LNCAP (cell line): Measurements from ENCODE around the gene CKS2.

Source experiments
- TF ChIP-seq, protein P1 (sequence below): fragments of 450-650 bp; IDR thresholded peaks from 2 replicates; pipeline ENCODE4 v1.5.1; 2017; ENCODE audit warnings: mild to moderate bottlenecking

CKS2 gene

DNA sequence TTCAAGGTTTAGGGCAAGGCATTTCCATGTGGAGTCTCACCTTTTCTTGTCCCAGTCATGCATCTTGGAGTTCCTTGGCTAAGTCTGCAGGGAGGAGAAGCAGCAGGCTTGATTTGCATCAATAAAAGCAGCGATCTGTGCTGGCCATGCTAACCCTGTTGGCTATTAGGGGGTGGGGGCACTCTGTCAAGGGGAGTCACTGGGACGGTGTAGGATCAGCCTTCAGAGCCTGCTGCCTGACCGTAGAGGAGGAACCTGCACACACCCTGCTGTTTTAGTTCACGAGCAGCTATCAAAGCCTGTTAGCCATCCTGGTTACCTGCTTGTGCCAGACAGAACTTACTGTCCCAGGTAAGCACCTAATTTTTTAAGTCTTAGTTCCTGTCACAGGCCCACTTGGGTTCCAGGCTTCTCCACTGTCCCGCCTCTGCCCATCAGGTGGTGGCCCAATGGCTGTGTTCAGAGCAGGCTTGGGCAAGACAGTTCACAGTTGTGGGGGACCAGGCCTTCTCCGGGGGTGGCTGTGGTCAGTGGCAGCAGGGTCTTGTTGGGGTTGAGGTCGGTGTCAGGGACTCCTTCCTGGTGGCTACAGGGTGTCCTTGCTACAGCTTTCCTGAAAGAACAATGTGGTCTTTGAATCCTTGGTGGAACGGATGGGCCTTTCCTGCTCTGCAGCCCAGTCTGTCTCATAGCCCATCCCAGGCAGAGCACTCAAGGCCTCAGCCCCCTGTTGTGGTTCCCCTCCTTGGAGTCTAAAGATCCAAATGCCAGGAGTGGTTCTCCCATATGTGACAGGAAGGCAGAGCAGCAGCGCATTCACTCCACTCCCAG lies 51.0 kb downstream of the CKS2 start:
- TF ChIP-seq, protein P1, sequence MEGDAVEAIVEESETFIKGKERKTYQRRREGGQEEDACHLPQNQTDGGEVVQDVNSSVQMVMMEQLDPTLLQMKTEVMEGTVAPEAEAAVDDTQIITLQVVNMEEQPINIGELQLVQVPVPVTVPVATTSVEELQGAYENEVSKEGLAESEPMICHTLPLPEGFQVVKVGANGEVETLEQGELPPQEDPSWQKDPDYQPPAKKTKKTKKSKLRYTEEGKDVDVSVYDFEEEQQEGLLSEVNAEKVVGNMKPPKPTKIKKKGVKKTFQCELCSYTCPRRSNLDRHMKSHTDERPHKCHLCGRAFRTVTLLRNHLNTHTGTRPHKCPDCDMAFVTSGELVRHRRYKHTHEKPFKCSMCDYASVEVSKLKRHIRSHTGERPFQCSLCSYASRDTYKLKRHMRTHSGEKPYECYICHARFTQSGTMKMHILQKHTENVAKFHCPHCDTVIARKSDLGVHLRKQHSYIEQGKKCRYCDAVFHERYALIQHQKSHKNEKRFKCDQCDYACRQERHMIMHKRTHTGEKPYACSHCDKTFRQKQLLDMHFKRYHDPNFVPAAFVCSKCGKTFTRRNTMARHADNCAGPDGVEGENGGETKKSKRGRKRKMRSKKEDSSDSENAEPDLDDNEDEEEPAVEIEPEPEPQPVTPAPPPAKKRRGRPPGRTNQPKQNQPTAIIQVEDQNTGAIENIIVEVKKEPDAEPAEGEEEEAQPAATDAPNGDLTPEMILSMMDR: no peak

DNA sequence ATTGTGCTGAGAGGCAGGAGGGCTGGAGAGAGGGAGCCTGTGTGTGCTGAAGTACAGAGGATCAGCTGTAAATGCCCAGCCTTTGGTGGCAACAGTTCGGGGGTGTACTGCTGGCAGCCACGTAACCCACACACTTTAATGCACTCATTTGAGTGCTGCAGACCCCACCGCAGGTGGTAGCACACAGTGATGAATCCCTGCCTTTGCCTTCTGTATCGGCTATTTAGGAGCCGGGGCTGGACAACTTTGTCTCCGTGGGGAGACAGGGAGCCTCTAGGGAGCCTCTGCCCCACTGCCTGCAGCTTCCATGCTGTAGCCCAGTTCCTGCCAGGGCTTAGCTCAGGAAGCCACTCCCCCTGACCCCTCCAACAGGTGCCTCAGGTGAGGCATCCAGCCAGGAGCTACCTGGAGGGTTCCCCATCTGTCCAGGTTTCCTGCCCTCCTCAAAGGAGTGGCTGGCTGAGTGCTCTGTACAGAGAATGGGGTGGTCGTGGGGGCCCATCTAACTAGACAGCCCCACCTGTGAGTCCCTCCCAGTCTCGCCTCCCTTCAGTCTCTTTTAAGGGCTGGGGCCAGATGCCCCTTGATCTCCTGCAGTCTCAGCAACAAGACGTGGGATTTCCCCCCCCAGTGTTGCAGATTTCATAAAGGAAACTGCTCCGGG lies 51.8 kb downstream of the CKS2 start:
- TF ChIP-seq, protein P1: no peak

DNA sequence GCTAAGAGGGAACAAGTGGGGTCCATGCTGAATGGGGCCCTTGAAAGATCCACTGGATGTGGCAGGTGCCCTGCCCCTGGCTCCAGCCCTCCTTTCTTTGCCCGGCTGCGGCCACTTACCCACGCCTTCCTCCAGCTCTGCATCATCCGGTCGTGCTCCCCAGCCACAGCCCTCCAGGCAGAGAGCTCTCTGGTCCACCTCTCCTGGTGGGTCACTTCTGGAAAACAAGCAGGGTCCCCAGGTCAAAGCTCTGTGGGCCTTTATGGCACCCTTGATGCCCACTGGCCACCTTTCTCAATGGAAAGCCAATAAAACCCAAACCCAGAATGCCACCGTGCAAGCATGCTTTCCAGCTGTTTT lies 52.3 kb downstream of the CKS2 start:
- TF ChIP-seq, protein P1: no peak

- TF ChIP-seq, protein P1: no peak
Measured at GRCh38 chr9:89363921-89364665, 53.1 kb downstream of the CKS2 start.

DNA sequence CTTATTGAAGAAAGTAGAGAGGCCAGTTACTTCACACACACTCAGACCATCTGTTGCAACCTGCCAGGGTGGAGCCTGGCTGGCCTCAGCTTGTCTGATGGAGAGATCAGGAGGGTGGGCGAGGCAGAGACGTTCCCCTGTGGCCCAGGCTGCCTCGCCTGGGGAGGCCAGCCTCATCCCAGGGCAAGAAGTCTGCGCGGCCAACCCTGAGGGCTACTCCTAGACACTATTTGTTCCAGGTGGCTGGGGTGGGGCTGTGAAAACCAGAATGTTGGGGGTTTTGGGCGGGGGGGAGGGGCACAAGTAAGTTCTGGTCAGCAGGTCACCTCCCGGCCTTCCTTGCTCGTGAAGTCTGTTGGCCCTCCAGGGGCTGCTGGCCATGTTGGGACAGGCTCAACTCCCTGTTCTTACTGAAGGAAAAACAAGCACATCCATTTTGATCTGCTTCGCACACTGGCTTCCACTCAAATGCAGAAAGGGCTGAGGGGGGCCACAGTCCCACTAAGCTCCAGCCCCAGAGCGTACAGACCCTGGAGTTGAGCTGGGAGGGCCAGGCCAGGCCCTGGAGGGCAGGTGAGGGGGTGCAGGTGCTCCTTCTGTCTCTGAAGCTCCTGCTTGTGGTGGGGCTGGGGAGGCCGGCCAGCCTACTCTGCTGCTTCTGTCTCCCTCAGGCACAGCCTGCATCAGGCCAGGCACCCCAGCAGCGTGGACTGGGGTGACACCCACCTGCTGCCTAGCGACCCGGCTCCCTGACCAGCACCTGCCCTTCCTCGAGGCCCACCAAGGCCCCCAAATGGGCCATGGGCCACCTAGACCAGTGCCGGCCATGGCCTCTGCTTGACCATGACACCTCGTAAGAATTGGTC lies 53.9 kb downstream of the CKS2 start:
- TF ChIP-seq, protein P1: no peak

GRCh38 chr9:89365532-89365912 lies 54.5 kb downstream of the CKS2 start:
- TF ChIP-seq, protein P1: no peak
